NCI-H69 (cell line): Measurements from ENCODE around the gene TCAP.

Experiments used
- DNase-seq: peaks from one replicate; lab custom pipeline; 2025; lab: John Stamatoyannopoulos, UW

Gene TCAP

GRCh38 chr17:39629494-39629880 is 35.7 kb upstream of the TCAP start:
- no peak for DNase-seq

- DNase-seq: no peak
These were observed 35.3 kb upstream of the TCAP start for GRCh38 chr17:39629898-39630297.

GRCh38 chr17:39631403-39631802 is 33.7 kb upstream of the TCAP start:
- peak; percentile 86 for DNase-seq

GRCh38 chr17:39632153-39632941 is 32.8 kb upstream of the TCAP start:
- peak; percentile 82 for DNase-seq

GRCh38 chr17:39633570-39634183 is 31.5 kb upstream of the TCAP start:
- no peak for DNase-seq

GRCh38 chr17:39634384-39634871 is 30.7 kb upstream of the TCAP start:
- DNase-seq: peak; percentile 56

- no peak for DNase-seq
These were observed 29.5 kb upstream of the TCAP start for GRCh38 chr17:39635614-39636176.

GRCh38 chr17:39636587-39636926 is 28.6 kb upstream of the TCAP start:
- no peak for DNase-seq

GRCh38 chr17:39636927-39637736 is 28.0 kb upstream of the TCAP start, which contains the start of gene STARD3:
Gene STARD3 (plus strand): TSS chr17:39637144. CDS start chr17:39653532, 16,388 bp downstream.
- DNase-seq: peak; percentile 88

- DNase-seq: no peak
These were observed 26.8 kb upstream of the TCAP start for GRCh38 chr17:39638317-39638716.

GRCh38 chr17:39639043-39639442 is 26.1 kb upstream of the TCAP start:
- DNase-seq: no peak

- no peak for DNase-seq
These were observed 25.3 kb upstream of the TCAP start for GRCh38 chr17:39639566-39640458.

GRCh38 chr17:39640591-39641031 is 24.5 kb upstream of the TCAP start:
- no peak for DNase-seq

GRCh38 chr17:39641097-39641496 is 24.1 kb upstream of the TCAP start:
- DNase-seq: no peak

GRCh38 chr17:39641883-39642282 is 23.3 kb upstream of the TCAP start:
- no peak for DNase-seq

GRCh38 chr17:39642291-39643074 is 22.7 kb upstream of the TCAP start:
- no peak for DNase-seq

GRCh38 chr17:39643271-39643670 is 21.9 kb upstream of the TCAP start:
- no peak for DNase-seq

GRCh38 chr17:39647256-39647655 is 17.9 kb upstream of the TCAP start:
- DNase-seq: no peak

GRCh38 chr17:39648616-39649366 is 16.4 kb upstream of the TCAP start:
- no peak for DNase-seq

- DNase-seq: peak; percentile 39
These were observed 15.0 kb upstream of the TCAP start for GRCh38 chr17:39650121-39650579.
